ENCODE measurements around the gene IMPG2.

IMPG2 gene

DNA sequence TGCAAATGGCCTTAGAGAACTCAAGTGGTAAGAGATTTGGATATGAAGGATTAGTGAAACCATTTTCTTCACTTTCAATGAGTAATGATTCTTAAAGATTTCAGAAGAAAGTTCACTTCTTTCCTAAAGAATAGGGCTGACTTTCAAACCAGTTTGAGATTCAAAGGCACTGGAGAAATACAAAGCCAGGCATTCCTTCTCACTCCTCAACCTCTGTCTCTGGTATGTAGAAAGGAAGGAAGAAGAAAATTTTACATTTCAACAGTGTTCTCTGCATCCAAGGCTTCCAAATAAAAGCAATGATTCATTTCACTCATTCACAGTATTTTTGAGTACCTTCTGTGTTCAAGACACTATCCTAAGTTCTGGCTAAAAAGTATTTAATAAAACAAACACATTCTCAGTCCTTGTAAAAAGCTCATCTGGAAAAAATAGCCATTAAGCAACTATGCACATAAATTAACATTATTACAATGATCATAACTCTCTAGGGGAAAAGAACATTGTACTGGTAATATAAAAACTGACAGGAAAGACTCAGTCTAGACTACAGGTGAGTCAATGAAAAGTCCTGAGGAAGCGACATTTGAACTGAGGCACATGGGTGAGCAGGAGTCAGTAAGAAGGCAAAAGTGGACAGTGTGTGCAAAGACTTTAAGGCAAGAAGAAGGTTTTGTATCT lies 79.5 kb downstream of the IMPG2 start:
- DNase-seq (ENCODE audit: low spot score), result no peak

DNA sequence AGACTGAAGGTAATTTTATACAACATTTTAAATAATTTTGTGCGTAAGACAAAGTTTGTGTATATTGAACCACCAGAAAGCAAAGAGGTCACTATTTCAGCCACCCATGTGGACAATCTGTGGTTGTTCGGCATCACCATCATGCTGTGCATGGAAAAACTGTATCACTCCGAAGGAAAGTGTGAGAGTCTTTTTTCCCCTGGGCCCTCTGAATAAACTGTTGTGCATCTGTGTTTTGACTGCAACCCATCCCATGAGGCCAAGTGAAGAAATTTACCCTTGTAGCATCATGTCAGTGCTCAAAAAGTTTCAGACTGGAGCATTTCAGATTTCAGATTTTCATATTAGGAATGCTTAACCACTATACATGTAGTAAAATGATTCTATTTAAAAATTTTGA lies 85.3 kb downstream of the IMPG2 start:
- DNase-seq (ENCODE audit: low spot score), result no peak

- no peak for DNase-seq (ENCODE audit: low spot score)
Observed at GRCh38 chr3:101230618-101231017, 89.8 kb downstream of the IMPG2 start.

DNA sequence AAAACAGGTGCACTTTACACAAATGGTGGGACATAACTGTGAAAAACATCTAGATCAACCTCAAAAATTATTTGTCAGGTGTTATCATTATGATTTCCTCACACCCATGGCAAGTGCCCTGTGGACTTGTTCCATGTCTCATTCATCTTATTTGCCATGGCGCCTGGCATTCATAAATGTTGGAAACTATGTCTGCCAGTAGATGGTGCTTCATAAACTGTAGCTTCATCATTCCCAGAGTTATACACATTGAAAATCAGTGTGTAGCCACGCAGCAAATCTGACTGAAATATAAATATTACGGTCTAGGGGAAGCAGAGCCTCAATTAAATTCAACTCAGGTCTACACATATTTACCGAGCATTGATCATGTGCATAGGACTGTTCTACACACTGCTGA lies 90.7 kb downstream of the IMPG2 start:
- DNase-seq (ENCODE audit: low spot score), result peak; percentile 24

- DNase-seq (ENCODE audit: low spot score), result no peak
Observed at GRCh38 chr3:101228441-101228840, 91.9 kb downstream of the IMPG2 start.

GRCh38 chr3:101224739-101225138 lies 95.6 kb downstream of the IMPG2 start:
- no peak for DNase-seq (ENCODE audit: low spot score)

- peak; percentile 19 for DNase-seq (ENCODE audit: low spot score)
Observed at GRCh38 chr3:101223016-101223415, 97.4 kb downstream of the IMPG2 start.

DNA sequence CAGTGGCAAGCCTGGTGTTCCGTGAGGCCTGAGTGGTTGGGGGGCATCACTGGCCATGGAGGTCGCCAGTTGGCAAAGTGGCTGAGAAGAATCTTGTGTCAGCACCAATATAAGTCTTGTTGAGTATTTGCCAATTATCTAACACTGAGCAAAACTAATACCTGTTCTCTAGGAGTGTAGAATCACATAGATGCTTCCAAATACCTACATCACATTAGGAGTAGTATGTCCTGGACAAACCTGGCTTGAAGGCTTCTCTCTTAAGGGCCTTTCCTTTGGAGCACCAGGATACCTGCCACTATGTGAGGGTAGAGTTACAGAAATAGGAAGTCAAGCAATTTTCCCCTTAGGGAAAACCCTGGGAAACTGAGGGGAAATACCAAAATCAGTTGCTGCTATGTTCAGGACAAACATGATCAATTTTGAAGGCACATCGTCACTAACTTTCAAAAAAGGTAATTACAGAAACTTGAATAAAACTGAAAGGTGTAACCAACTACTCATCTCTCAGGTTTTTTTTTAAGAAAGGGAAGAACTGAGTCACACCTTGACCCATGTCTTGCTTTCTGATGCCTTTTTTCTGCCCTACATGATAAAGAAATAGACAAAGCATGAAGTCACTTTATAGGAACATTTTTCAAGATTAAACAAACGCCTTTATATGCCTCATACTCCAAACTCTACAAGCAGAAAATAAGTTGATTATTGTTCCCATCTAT lies 100.4 kb downstream of the IMPG2 start:
- no peak for DNase-seq (ENCODE audit: low spot score)

- DNase-seq (ENCODE audit: low spot score), result no peak
Observed at GRCh38 chr3:101217472-101218245, 102.7 kb downstream of the IMPG2 start.

DNA sequence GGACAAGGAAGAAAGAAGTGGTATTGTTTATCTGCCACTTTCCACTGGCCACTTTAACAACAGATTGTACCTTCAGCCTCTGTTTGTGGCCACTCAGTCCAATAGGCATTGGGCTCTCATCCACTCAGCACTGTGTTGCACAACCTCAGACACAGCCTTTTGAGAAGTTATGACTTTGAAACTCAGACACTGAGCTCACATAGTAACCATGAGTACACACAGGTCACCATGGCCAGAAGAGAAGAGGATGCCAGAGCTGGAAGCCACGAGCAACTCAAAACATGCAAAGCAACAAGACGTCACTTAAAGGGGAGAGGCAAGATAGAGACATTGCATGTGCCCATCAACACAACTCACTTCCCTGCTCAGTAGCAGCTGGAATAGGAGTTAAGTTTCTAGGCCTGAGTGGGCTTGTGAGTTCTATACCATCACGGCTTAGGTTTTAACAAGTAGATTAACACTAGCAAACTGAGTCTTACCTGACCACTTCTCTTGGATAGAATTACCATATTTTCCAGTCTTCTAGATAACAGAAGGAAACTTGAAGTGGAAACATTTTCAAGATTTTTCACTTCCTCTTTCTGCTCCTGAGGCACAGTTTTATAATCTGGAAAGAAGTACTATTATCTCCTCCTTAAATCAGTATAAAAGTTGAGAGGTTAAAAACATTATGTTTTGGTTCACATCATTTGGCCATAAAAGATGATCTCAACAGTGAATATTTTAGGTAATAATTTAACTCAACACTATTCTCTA lies 103.5 kb downstream of the IMPG2 start:
- peak; percentile 56 for DNase-seq (ENCODE audit: low spot score)

- no peak for DNase-seq (ENCODE audit: low spot score)
Observed at GRCh38 chr3:101212730-101213129, 107.6 kb downstream of the IMPG2 start.

GRCh38 chr3:101204246-101204645 lies 116.1 kb downstream of the IMPG2 start:
- no peak for DNase-seq (ENCODE audit: low spot score)

DNA sequence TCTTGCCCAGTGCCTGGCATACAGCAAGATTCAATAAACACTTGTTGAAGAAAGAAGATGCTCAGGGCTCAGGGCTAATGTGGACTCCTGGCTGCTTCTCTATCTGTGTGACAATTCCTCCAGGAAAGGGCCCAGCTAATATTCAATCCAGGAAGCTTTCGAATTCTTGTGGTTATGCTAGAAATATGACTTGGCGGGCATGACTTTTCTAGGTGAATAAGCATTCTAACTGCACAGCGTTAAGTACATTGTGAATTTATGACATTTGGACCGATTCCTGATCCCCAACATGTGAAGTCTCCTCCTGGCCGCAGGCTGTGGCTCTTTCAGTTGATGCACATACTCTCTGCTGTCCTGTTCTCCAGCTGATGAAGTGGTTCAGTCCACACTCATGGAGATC lies 117.0 kb downstream of the IMPG2 start:
- peak; percentile 48 for DNase-seq (ENCODE audit: low spot score)

DNA sequence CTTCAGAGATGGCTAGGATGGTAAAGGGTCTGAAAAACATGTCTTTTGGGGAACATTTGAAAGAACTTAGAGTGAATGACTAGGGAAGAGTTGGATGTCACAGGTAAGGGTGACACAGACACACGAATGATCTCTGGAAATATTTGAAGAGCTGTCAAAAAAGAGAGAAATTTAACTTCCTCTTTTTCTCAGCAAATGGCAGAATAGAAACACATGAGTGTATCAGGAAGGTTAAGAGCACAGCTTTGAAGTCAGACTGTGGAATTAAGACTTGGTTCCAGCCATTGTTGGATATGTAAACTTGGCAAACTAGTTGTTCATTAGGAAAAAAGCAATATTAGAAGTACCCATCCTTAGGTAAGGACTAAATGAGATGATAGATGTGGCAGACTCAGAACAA lies 117.7 kb downstream of the IMPG2 start:
- no peak for DNase-seq (ENCODE audit: low spot score)

DNA sequence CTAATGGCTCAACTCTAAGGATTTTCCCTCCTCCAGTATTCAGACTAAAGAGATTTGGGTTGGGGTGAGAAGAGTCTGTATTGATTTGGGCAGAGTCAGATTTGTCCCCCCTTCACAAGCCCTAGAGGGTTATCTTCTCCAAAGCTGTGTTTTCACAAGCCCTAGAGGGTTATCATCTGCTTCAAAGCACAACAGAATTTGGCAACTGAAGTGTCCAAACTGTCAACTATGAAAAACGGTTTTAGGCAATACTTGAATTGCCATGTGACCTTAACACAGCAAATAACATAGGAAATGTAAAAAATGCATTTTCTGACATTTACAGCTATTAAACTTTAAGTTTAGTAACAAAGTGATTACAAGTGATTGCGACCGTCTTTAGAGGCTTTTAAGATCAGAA lies 119.9 kb downstream of the IMPG2 start:
- DNase-seq (ENCODE audit: low spot score), result no peak

DNA sequence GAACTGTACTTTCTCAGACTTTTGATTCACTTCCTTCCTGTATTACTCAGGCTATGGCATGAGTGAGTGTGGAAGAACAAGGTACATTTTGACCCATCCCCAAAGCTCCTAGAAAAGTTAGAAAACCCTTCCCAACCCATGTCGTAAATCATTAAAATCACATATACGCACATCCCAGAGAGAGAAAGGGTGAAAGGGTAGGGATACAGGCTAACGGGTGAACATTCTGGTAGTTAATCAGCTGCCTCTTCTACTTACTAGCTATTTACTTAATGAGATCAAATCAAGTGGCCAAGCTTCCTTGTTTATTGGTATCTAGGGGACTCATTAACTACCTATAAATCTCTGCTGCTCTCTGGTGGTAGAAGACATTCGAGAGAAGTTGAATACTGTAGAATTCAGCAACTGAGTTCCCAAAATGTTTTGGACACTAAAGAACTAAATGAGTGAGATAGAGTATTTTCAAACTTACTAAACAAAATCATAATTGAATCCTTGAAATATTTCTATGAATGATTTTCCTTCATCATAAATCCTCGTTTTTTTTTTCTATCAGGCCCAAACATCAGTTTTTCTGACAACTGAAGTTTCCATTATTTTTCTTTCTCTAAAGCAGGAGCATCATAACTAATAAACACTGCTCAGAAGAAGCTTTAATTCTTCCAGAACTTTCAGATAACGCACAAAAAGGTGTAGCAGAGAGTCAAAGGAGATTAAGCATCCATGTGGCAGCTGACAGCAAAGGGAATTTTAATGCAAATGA lies 124.2 kb downstream of the IMPG2 start:
- peak; percentile 56 for DNase-seq (ENCODE audit: low spot score)

- no peak for DNase-seq (ENCODE audit: low spot score)
Observed at GRCh38 chr3:101194392-101194791, 126.0 kb downstream of the IMPG2 start.

DNA sequence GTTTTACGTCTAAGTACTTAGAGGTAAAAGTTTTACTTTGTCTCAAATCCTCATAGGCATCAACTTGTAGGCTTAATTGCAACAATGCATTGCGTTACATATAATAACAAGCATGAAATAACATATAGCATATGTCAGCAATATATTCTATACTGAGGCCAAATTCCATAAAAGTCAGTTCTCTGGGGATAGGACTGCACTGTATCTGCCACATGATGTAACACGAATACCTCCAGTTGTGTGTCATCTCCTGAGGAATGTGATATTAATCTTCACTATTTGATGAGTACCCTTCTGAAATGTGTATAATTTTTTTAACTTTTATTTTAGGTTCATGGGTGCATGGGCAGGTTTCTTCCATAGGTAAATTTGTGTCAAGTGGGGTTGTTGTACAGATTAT lies 126.4 kb downstream of the IMPG2 start:
- DNase-seq (ENCODE audit: low spot score), result peak; percentile 47

- peak; percentile 16 for DNase-seq (ENCODE audit: low spot score)
Observed at GRCh38 chr3:101189796-101190195, 130.6 kb downstream of the IMPG2 start.

- DNase-seq (ENCODE audit: low spot score), result no peak
Observed at GRCh38 chr3:101189176-101189575, 131.2 kb downstream of the IMPG2 start.

GRCh38 chr3:101185341-101185740 lies 135.0 kb downstream of the IMPG2 start:
- no peak for DNase-seq (ENCODE audit: low spot score)

GRCh38 chr3:101184111-101184510 lies 136.3 kb downstream of the IMPG2 start:
- DNase-seq (ENCODE audit: low spot score), result no peak

All from GM03348 (cell line).